H1 (cell line): ENCODE measurements around the gene SLC9A5. TPM values are rescaled to one million over a fixed set of nuclear protein-coding genes. Genes with fewer than 3 reads are reported as not detected.

Source experiments
- CREB1 ChIP-seq: IDR thresholded peaks from 2 replicates; pipeline ENCODE4 v1.6.1; 2012; ENCODE audit warnings: inconsistent platforms
- CTBP2 ChIP-seq: IDR thresholded peaks from 2 replicates; pipeline ENCODE4 v1.7.0; 2011; ENCODE audit warnings: borderline replicate concordance, mild to moderate bottlenecking, moderate library complexity, mixed read lengths, low read length; ENCODE audit not compliant: insufficient read depth, insufficient read length
- CTCF ChIP-seq, 3 experiments: IDR thresholded peaks; 1 replicate in 2 of 3; 2 replicates in 1 of 3; pipeline versions ENCODE4 v1.5.1 to v1.6.1; 2011; ENCODE audit warnings: low read length in 3 of 3, mild to moderate bottlenecking in 3 of 3, inconsistent platforms in 2 of 3, low read depth in 1 of 3, moderate library complexity in 1 of 3; ENCODE audit not compliant: insufficient read depth in 1 of 3; ENCODE audit errors: control extremely low read depth in 1 of 3
- JUND ChIP-seq: IDR thresholded peaks from 2 replicates; pipeline ENCODE4 v1.6.1; 2011; ENCODE audit warnings: mild to moderate bottlenecking, improper control_type of control experiment, low read length
- MAX ChIP-seq: IDR thresholded peaks from 2 replicates; pipeline ENCODE4 v1.6.1; 2012; ENCODE audit warnings: inconsistent platforms
- POLR2A ChIP-seq, 2 experiments: IDR thresholded peaks; 1 replicate in 1 of 2; 2 replicates in 1 of 2; pipeline ENCODE4 v1.6.1; 2011; ENCODE audit warnings: low read depth in 2 of 2, low read length in 2 of 2, mild to moderate bottlenecking in 2 of 2; ENCODE audit errors: control extremely low read depth in 1 of 2
- SP4 ChIP-seq: IDR thresholded peaks from 2 replicates; pipeline ENCODE4 v1.6.1; 2012; ENCODE audit warnings: low read length, inconsistent platforms
- SRF ChIP-seq: IDR thresholded peaks from 2 replicates; pipeline ENCODE4 v1.6.1; 2011; ENCODE audit warnings: mild to moderate bottlenecking, low read depth, low read length, moderate library complexity
- polyA plus RNA-seq, 7 experiments: library from polyadenylated mRNA; depleted of rRNA in 3 of 7; stranded (reverse) in 5 of 7; unstranded in 2 of 7; fragments of >200 nt in 5 of 7; fragments of 200-250 nt in 2 of 7; gene quantifications; 1 replicate in 5 of 7; 2 replicates in 1 of 7; 4 replicates in 1 of 7; pipeline versions ENCODE4 v1.2.1 to v1.2.3, GENCODE V29; 2011 to 2013; ENCODE audit warnings: missing spikeins in 2 of 7, mixed read lengths in 2 of 7
- total RNA-seq: library from RNA; stranded (reverse); fragmentation: NEBNext Ultra II Directional; extraction: Animal tissue kit (Norgen Biotek cat#: 25700); gene quantifications from 2 replicates; pipeline ENCODE4 v1.2.1, GENCODE V29; 2021

The SLC9A5 gene
- total and polyA plus RNA-seq, 2 of the 8 experiments (the other 6 are each of a cell fraction or from before 2014, with no cell fraction given) = 7.9 to 8.6 TPM

- TF ChIP-seq SRF (no peak), SP4 (no peak), CTCF (IDR thresholded peaks at IDR 0.05; ENCODE audit: control extremely low read depth in 1 of 3, insufficient read depth in 1 of 3, low read depth in 1 of 3, low read length in 3 of 3) (no peak), MAX (no peak), CTBP2 (no peak), POLR2A (IDR thresholded peaks at IDR 0.05; ENCODE audit: control extremely low read depth in 1 of 2, low read depth in 2 of 2, low read length in 2 of 2) (no peak), JUND (no peak), CREB1 (no peak)
Observed at GRCh38 chr16:67301080-67301782, 52.5 kb downstream of the SLC9A5 start (continued).
